HG03460 (cell line): ENCODE results near the gene PARS2.

Source experiments
- ATAC-seq: cut with Tn5 transposase; IDR thresholded peaks from one replicate; pipeline ENCODE4 v1.9.1; 2021; ENCODE audit not compliant: unreplicated experiment

The PARS2 gene

GRCh38 chr1:54800041-54800898 lies 35.9 kb upstream of the PARS2 start:
- no peak for ATAC-seq

- no peak for ATAC-seq
Measured at GRCh38 chr1:54798769-54799641, 34.7 kb upstream of the PARS2 start.

- no peak for ATAC-seq
Measured at GRCh38 chr1:54798206-54798605, 33.9 kb upstream of the PARS2 start.

- ATAC-seq: no peak
Measured at GRCh38 chr1:54796902-54797301, 32.6 kb upstream of the PARS2 start.

- ATAC-seq: no peak
Measured at GRCh38 chr1:54795841-54796468, 31.6 kb upstream of the PARS2 start.

- ATAC-seq: no peak
Measured at GRCh38 chr1:54795356-54795665, 31.0 kb upstream of the PARS2 start.

- ATAC-seq: no peak
Measured at GRCh38 chr1:54794451-54795355, 30.4 kb upstream of the PARS2 start.

- ATAC-seq: no peak
Measured at GRCh38 chr1:54792686-54793282, 28.5 kb upstream of the PARS2 start.

- ATAC-seq: no peak
Measured at GRCh38 chr1:54791880-54792522, 27.7 kb upstream of the PARS2 start.

GRCh38 chr1:54788459-54788858 lies 24.1 kb upstream of the PARS2 start:
- ATAC-seq: no peak

- no peak for ATAC-seq
Measured at GRCh38 chr1:54787604-54788003, 23.3 kb upstream of the PARS2 start.

GRCh38 chr1:54786778-54787177 lies 22.5 kb upstream of the PARS2 start:
- ATAC-seq: no peak

- no peak for ATAC-seq
Measured at GRCh38 chr1:54784066-54784465, 19.7 kb upstream of the PARS2 start.

- no peak for ATAC-seq
Measured at GRCh38 chr1:54782588-54782987, 18.3 kb upstream of the PARS2 start.

GRCh38 chr1:54782156-54782555 lies 17.8 kb upstream of the PARS2 start:
- ATAC-seq: no peak

GRCh38 chr1:54781023-54781723 lies 16.9 kb upstream of the PARS2 start:
- no peak for ATAC-seq

- no peak for ATAC-seq
Measured at GRCh38 chr1:54777431-54777830, 13.1 kb upstream of the PARS2 start.

GRCh38 chr1:54777011-54777410 lies 12.7 kb upstream of the PARS2 start:
- ATAC-seq: no peak
